Measurements from ENCODE around the gene PRAC2. TPM values are rescaled to one million over a fixed set of nuclear protein-coding genes. Genes with fewer than 3 reads are reported as not detected.

The PRAC2 gene
- total and polyA plus RNA-seq, 2 of the 13 experiments (the other 11 are each of a cell fraction or from before 2014, with no cell fraction given): not detected

DNA sequence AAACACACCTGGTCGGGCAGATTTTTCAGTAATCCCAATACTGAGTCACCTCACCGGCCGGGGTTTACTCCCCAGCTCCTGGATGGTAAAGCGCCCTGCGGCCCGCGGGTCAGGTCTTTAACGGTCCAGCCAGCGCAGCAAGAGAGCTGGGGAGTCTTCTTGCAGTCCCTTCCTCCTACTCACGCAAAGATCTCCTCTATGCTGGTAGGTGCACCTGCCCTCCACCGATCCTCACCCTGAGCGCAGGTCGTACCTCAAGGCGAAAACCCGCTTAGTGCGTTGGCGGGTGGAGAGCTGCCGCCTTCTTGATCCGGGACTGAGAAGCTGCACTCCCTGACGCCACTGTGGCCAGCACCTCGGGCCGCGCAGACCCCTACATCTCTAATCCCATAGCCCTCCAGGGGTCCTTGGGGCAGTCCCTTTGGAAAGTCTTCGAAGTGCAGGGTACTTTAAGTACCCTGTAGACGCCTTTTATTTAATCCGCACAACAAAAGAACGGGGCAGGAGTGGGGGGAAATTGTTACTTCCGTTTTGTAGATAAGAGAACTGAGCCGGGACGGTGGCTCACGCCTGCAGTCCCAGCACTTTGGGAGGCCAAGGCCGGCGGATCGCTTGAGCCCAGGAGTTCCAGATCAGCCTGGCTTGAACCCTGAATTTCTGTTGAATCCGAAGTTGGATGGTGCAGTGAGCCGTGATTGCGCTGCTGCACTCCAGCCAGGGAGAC lies 16.0 kb downstream of the PRAC2 start:
- H4K20me1 ChIP-seq (ENCODE audit: insufficient read depth, low read length): no peaks in the 10 kb centered on the region
- intact Hi-C loops (cut with micrococcal nuclease; ENCODE audit: unreplicated experiment): no loop called here
- H3K4me3 ChIP-seq (replicated peaks in 1 of 3; ENCODE audit: insufficient read depth in 1 of 3, low read depth in 2 of 3, low read length in 3 of 3): no peak overlapping the region
- H2AFZ ChIP-seq (ENCODE audit: low read length): no peak overlapping the region
- H3K9ac ChIP-seq (ENCODE audit: insufficient read depth, low read depth, low read length): no peak overlapping the region
- in situ Hi-C loops (cut with HindIII; ENCODE audit: extremely low pct_ligation_motif_present, low pct_unique_long_range_greater_than_20kb): no loop called here
- TF ChIP-seq ZSCAN25 (CRISPR knock-in tag; IDR thresholded peaks at IDR 0.05): no peak
- no peak for TF ChIP-seq DNMT3B (CRISPR knock-in tag; conservative IDR thresholded peaks at IDR 0.05)
- peak; percentile 95 for TF ChIP-seq EZH2 (conservative IDR thresholded peaks at IDR 0.05; ENCODE audit: low read depth, low read length)
- CTCF ChIA-PET (ENCODE audit: low intra/inter-chr PET ratio, low total read pairs): no interaction called here
- no TSS peak for BruUV-seq (replicated peaks)
- H3K27me3 ChIP-seq (ENCODE audit: control insufficient read depth in 1 of 2, insufficient read depth in 2 of 2, low read length in 2 of 2): peaks cover 9 to 91% of the 10 kb centered on the region in 2 experiments
- no peak for DNase-seq (ENCODE audit: low spot score)
- no peaks in the 10 kb centered on the region for H3K36me3 ChIP-seq (replicated peaks in 1 of 2; ENCODE audit: control insufficient read depth in 1 of 2, insufficient read depth in 2 of 2, low read length in 2 of 2)
- no peak overlapping the region for H3K27ac ChIP-seq (ENCODE audit: extremely low read length, insufficient read depth, low read length)
- H3K79me2 ChIP-seq (ENCODE audit: insufficient read depth, low read length): no peaks in the 10 kb centered on the region
- no peak overlapping the region for H3K4me2 ChIP-seq (ENCODE audit: low read depth, low read length)
- no peaks in the 10 kb centered on the region for H3K9me3 ChIP-seq (ENCODE audit: low read length)
- POLR2A ChIA-PET: no interaction called here
- FAIRE-seq: no peak
- WGBS (ENCODE audit: low lambda C conversion rate): 18% methylated on average over 37 of the region's 37 CpGs
- H3K4me1 ChIP-seq (ENCODE audit: insufficient read depth, low read length): 0 out of 2 replicates have a peak, but pooled peaks cover 8% of the 10 kb centered on the region
- peak; percentile 40 for ATAC-seq

DNA sequence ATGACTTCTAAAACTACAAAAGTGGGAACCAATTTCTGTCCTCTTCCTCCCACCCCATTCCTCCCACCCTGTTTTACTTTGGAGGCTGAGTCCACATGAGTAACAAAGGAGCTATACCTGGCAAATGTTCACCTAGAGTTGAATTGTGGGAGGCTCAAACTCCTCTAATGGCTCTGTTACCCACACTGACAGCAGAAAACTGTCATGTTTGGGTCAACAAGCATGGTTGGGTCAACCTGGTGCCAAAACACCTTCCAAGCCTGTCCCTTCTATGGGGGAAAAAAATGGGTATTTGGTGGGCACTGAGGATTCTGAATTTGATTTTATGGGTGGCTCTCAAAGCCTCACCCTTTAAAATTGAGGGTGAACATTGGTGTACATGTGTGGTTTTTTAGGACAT lies 17.6 kb downstream of the PRAC2 start:
- no TSS peak for BruUV-seq (replicated peaks)
- H3K4me2 ChIP-seq (ENCODE audit: low read depth, low read length): no peak overlapping the region
- H4K20me1 ChIP-seq (ENCODE audit: insufficient read depth, low read length): no peaks in the 10 kb centered on the region
- H3K79me2 ChIP-seq (ENCODE audit: insufficient read depth, low read length): no peaks in the 10 kb centered on the region
- no peak overlapping the region for H3K4me3 ChIP-seq (replicated peaks in 1 of 3; ENCODE audit: insufficient read depth in 1 of 3, low read depth in 2 of 3, low read length in 3 of 3)
- 0 out of 2 replicates have a peak, but pooled peaks cover 8% of the 10 kb centered on the region for H3K4me1 ChIP-seq (ENCODE audit: insufficient read depth, low read length)
- peaks cover 8 to 90% of the 10 kb centered on the region in 2 experiments for H3K27me3 ChIP-seq (ENCODE audit: control insufficient read depth in 1 of 2, insufficient read depth in 2 of 2, low read length in 2 of 2)
- FAIRE-seq (no peak), DNase-seq (ENCODE audit: low spot score) (no peak), ATAC-seq (no peak)
- no peak overlapping the region for H2AFZ ChIP-seq (ENCODE audit: low read length)
- intact Hi-C loops (cut with micrococcal nuclease; ENCODE audit: unreplicated experiment): no loop called here
- ChIA-PET CTCF (ENCODE audit: low intra/inter-chr PET ratio, low total read pairs) (no interaction called here), POLR2A (no interaction called here)
- no peaks in the 10 kb centered on the region for H3K9me3 ChIP-seq (ENCODE audit: low read length)
- H3K9ac ChIP-seq (ENCODE audit: insufficient read depth, low read depth, low read length): no peak overlapping the region
- no peaks in the 10 kb centered on the region for H3K36me3 ChIP-seq (replicated peaks in 1 of 2; ENCODE audit: control insufficient read depth in 1 of 2, insufficient read depth in 2 of 2, low read length in 2 of 2)
- in situ Hi-C loops (cut with HindIII; ENCODE audit: extremely low pct_ligation_motif_present, low pct_unique_long_range_greater_than_20kb): no loop called here
- H3K27ac ChIP-seq (ENCODE audit: extremely low read length, insufficient read depth, low read length): no peak overlapping the region
- TF ChIP-seq, protein P1, sequence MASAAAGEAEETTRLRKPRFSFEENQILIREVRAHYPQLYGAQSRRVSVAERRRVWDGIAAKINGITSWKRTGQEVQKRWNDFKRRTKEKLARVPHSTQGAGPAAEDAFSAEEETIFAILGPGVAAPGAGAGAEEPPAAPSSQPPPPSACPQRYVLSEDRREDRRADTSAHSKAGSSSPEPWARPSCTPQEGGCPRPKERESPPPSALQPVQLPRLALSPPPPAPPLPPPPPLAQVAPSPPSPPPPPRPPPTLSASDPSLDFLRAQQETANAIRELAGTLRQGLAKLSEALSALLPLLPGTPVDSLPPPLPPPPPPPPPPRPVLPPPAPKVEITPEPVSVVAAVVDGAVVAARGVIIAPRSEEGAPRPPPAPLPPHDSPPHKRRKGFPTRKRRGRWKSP (CRISPR knock-in tag; IDR thresholded peaks at IDR 0.05): no peak
- TF ChIP-seq TERF1 (CRISPR knock-in tag; IDR thresholded peaks at IDR 0.05) (no peak), JUND (CRISPR knock-in tag; IDR thresholded peaks at IDR 0.05) (no peak), CREB3 (CRISPR knock-in tag; IDR thresholded peaks at IDR 0.05) (no peak)

Measured in HepG2 (cell line).